BLaER1 (cell line): ENCODE data around the gene RAB3GAP1.

Experiments
- H3K27ac ChIP-seq: shearing (Covaris generic); formaldehyde crosslinking; 2 replicates; pipeline ENCODE4 v1.8.1; 2022
- H3K27me3 ChIP-seq: shearing (Covaris generic); formaldehyde crosslinking; 2 replicates; pipeline ENCODE4 v1.8.1; 2022
- H3K36me3 ChIP-seq: shearing (Covaris generic); formaldehyde crosslinking; 2 replicates; pipeline ENCODE4 v1.8.1; 2022
- H3K4me1 ChIP-seq: shearing (Covaris generic); formaldehyde crosslinking; 2 replicates; pipeline ENCODE4 v1.8.1; 2022
- H3K4me2 ChIP-seq: shearing (Covaris generic); formaldehyde crosslinking; 2 replicates; pipeline ENCODE4 v1.8.1; 2022
- H3K4me3 ChIP-seq: shearing (Covaris generic); formaldehyde crosslinking; 2 replicates; pipeline ENCODE4 v1.8.1; 2022
- H3K9ac ChIP-seq: shearing (Covaris generic); formaldehyde crosslinking; 2 replicates; pipeline ENCODE4 v1.8.1; 2022
- H3K9me3 ChIP-seq: shearing (Covaris generic); formaldehyde crosslinking; 2 replicates; pipeline ENCODE4 v1.8.1; 2022
- H4K20me1 ChIP-seq: shearing (Covaris generic); formaldehyde crosslinking; 2 replicates; pipeline ENCODE4 v1.8.1; 2022
- Cebpa-rat ChIP-seq: shearing (Covaris generic); IDR thresholded peaks from 2 replicates; pipeline ENCODE4 v1.8.1; 2022

The RAB3GAP1 gene

DNA sequence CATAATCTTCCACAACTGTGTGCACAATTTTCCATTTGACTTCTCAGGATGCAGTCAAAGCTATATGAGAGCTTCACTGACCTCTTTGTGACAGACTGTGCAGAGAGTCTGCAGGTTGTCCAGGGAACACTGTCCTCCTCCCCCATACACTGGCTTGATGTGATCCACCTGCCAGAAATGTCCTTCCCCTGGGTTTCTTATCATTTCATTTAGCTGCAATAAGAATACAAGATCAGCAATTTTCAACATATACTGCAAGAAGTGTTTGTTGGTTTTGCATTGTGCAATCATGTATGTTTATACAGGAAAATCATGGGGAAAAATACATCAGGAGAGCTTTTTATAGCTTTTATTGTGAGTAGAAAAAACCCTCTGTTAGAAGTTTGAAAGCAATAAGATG is 150.7 kb downstream of the RAB3GAP1 start:
- H3K27ac ChIP-seq = no peak overlapping the region
- peaks cover 14% of the 10 kb centered on the region; the same call in 1 of the 2 replicates for H3K36me3 ChIP-seq
- H3K9ac ChIP-seq = no peak overlapping the region
- no peaks in the 10 kb centered on the region for H4K20me1 ChIP-seq
- H3K4me3 ChIP-seq = no peak overlapping the region
- no peak for TF ChIP-seq Cebpa-rat
- H3K27me3 ChIP-seq = no peaks in the 10 kb centered on the region
- no peak overlapping the region for H3K4me2 ChIP-seq
- H3K9me3 ChIP-seq = no peaks in the 10 kb centered on the region
- H3K4me1 ChIP-seq = peaks cover 1% of the 10 kb centered on the region

- H3K27ac ChIP-seq = no peak overlapping the region
- no peaks in the 10 kb centered on the region for H3K9me3 ChIP-seq
- H3K27me3 ChIP-seq = no peaks in the 10 kb centered on the region
- H3K4me3 ChIP-seq = no peak overlapping the region
- peaks cover 10% of the 10 kb centered on the region for H3K4me1 ChIP-seq
- H3K9ac ChIP-seq = no peak overlapping the region
- H3K4me2 ChIP-seq = no peak overlapping the region
- no peak for TF ChIP-seq Cebpa-rat
- H4K20me1 ChIP-seq = no peaks in the 10 kb centered on the region
- H3K36me3 ChIP-seq = peaks cover 14% of the 10 kb centered on the region; the same call in 1 of the 2 replicates
Measured at GRCh38 chr2:135203944-135204343, 151.9 kb downstream of the RAB3GAP1 start.

DNA sequence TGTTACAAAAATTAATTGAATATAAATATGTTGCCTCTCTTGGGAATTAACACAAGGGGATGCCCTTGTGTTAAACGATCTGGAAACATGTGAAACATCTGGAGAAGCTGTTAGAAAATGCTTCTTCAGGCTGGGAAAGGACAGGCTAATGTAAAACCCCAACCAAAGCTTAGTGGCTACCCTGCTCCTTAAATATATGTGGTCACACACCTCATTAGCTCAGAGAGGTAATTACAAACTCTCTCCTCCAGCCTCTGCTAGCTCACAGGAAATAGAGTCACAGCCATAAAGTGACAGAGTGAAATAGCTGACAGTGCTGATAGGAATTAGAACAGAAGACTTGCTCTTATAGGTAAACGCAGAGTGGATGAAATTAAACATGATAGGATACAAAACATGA is 155.9 kb downstream of the RAB3GAP1 start:
- H3K4me3 ChIP-seq = no peak overlapping the region
- no peaks in the 10 kb centered on the region for H3K27me3 ChIP-seq
- peak overlapping the region; percentile 25; the same call in 1 of the 2 replicates for H3K4me2 ChIP-seq
- peaks cover 10% of the 10 kb centered on the region for H3K4me1 ChIP-seq
- no peaks in the 10 kb centered on the region for H3K36me3 ChIP-seq
- no peak overlapping the region for H3K9ac ChIP-seq
- H3K27ac ChIP-seq = no peak overlapping the region
- H3K9me3 ChIP-seq = no peaks in the 10 kb centered on the region
- no peak for TF ChIP-seq Cebpa-rat
- H4K20me1 ChIP-seq = no peaks in the 10 kb centered on the region

- Histone ChIP-seq H3K4me3 (no peak overlapping the region), H3K36me3 (peaks cover 13% of the 10 kb centered on the region), H3K4me1 (peaks cover 9% of the 10 kb centered on the region), H3K27ac (no peak overlapping the region), H3K9ac (no peak overlapping the region), H4K20me1 (no peaks in the 10 kb centered on the region), H3K27me3 (no peaks in the 10 kb centered on the region), H3K9me3 (no peaks in the 10 kb centered on the region), H3K4me2 (no peak overlapping the region)
- TF ChIP-seq Cebpa-rat = no peak
Measured at GRCh38 chr2:135212757-135213156, 160.7 kb downstream of the RAB3GAP1 start.

GRCh38 chr2:135218426-135218825 is 166.3 kb downstream of the RAB3GAP1 start:
- no peaks in the 10 kb centered on the region for H4K20me1 ChIP-seq
- no peaks in the 10 kb centered on the region for H3K9me3 ChIP-seq
- H3K27ac ChIP-seq = no peak overlapping the region
- no peak overlapping the region for H3K4me3 ChIP-seq
- H3K36me3 ChIP-seq = peaks cover 19% of the 10 kb centered on the region
- H3K4me2 ChIP-seq = no peak overlapping the region
- no peaks in the 10 kb centered on the region for H3K4me1 ChIP-seq
- H3K27me3 ChIP-seq = no peaks in the 10 kb centered on the region
- no peak for TF ChIP-seq Cebpa-rat
- no peak overlapping the region for H3K9ac ChIP-seq

- no peaks in the 10 kb centered on the region for H3K9me3 ChIP-seq
- no peaks in the 10 kb centered on the region for H3K27me3 ChIP-seq
- no peak overlapping the region for H3K4me2 ChIP-seq
- H3K4me1 ChIP-seq = no peaks in the 10 kb centered on the region
- no peak overlapping the region for H3K27ac ChIP-seq
- H3K4me3 ChIP-seq = no peak overlapping the region
- H3K36me3 ChIP-seq = peaks cover 19% of the 10 kb centered on the region
- no peaks in the 10 kb centered on the region for H4K20me1 ChIP-seq
- H3K9ac ChIP-seq = no peak overlapping the region
- TF ChIP-seq Cebpa-rat = no peak
Measured at GRCh38 chr2:135219226-135219625, 167.1 kb downstream of the RAB3GAP1 start.
